NB4 (cell line): ENCODE data around the gene JAKMIP2.

Experiments
- DNase-seq: peaks from one replicate; pipeline ENCODE4 v3.0.0; 2010; ENCODE audit warnings: low read depth
- H3K4me3 ChIP-seq: one replicate; pipeline ENCODE4 v1.5.1; 2011; ENCODE audit warnings: mild to moderate bottlenecking, low read depth, low read length, moderate library complexity
- CTCF ChIP-seq: IDR thresholded peaks from one replicate; pipeline ENCODE4 v1.5.1; 2012; ENCODE audit warnings: low read depth, low read length
- MAX ChIP-seq: IDR thresholded peaks from 2 replicates; pipeline ENCODE4 v1.6.1; 2011; ENCODE audit warnings: low read depth, low read length
- MYC ChIP-seq: IDR thresholded peaks from 2 replicates; pipeline ENCODE4 v1.6.1; 2011; ENCODE audit warnings: low read depth, low read length
- POLR2A ChIP-seq: IDR thresholded peaks from 2 replicates; pipeline ENCODE4 v1.6.1; 2011; ENCODE audit warnings: mild to moderate bottlenecking; ENCODE audit not compliant: insufficient read length; ENCODE audit errors: extremely low read depth

JAKMIP2 gene

GRCh38 chr5:147675168-147675567 is 107.4 kb downstream of the JAKMIP2 start:
- DNase-seq: no peak
- no peak overlapping the region for H3K4me3 ChIP-seq
- TF ChIP-seq MYC (no peak), CTCF (no peak), POLR2A (no peak), MAX (no peak)

GRCh38 chr5:147674411-147674810 is 108.1 kb downstream of the JAKMIP2 start:
- no peak overlapping the region for H3K4me3 ChIP-seq
- TF ChIP-seq CTCF: no peak
- no peak for TF ChIP-seq MAX
- no peak for DNase-seq

- no peak for DNase-seq
- no peak overlapping the region for H3K4me3 ChIP-seq
- no peak for TF ChIP-seq MYC
- TF ChIP-seq CTCF: no peak
- no peak for TF ChIP-seq POLR2A
Measured at GRCh38 chr5:147673791-147674190, 108.7 kb downstream of the JAKMIP2 start.

- no peak for DNase-seq
- TF ChIP-seq CTCF: no peak
- TF ChIP-seq POLR2A: no peak
- TF ChIP-seq MYC: no peak
- TF ChIP-seq MAX: no peak
Measured at GRCh38 chr5:147673266-147673665, 109.3 kb downstream of the JAKMIP2 start.

GRCh38 chr5:147671365-147671764 is 111.2 kb downstream of the JAKMIP2 start:
- TF ChIP-seq MYC (no peak), POLR2A (no peak)
- DNase-seq: no peak

More at GRCh38 chr5:147673266-147673665, 109.3 kb downstream of the JAKMIP2 start:
- H3K4me3 ChIP-seq: no peak overlapping the region

GRCh38 chr5:147670815-147671214 is 111.7 kb downstream of the JAKMIP2 start:
- no peak overlapping the region for H3K4me3 ChIP-seq
- TF ChIP-seq POLR2A: no peak
- no peak for TF ChIP-seq CTCF
- TF ChIP-seq MYC: no peak
- no peak for TF ChIP-seq MAX
- no peak for DNase-seq

More at GRCh38 chr5:147671365-147671764, 111.2 kb downstream of the JAKMIP2 start:
- H3K4me3 ChIP-seq: no peak overlapping the region
